ENCODE measurements around the gene CCDC91. TPM values are rescaled to one million over a fixed set of nuclear protein-coding genes. Genes with fewer than 3 reads are reported as not detected.

The CCDC91 gene
- polyA plus RNA-seq, 1 donor from 2014 or later, result 11.6 TPM

DNA sequence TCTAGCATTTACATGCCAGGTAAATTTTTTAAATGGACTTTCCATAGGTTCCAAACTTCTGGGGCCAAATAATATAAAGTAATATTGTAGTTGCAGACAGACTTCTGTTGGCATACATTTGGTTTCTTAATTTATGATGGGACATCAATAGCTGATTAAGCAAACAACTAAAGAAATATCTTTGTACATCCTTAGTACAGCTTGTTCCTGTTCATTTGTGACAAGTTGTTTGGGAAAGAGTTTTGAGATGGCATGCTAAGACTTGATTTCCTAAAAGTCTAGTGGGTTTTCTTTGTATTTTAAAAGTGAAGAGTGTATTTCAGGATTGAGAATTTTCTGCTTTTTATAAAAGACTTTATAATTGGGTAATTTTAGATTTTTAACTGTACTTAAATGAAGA is 41.0 kb downstream of the CCDC91 start:
- H3K79me2 ChIP-seq (replicated peaks; ENCODE audit: insufficient read depth, low read length), result peaks cover 4% of the 10 kb centered on the region
- TF ChIP-seq TAF1 (IDR thresholded peaks at IDR 0.05; ENCODE audit: low read depth) (no peak), SMC3 (conservative IDR thresholded peaks at IDR 0.05; ENCODE audit: poor library complexity) (no peak), RAD21 (conservative IDR thresholded peaks at IDR 0.05) (no peak), EZH2 (IDR thresholded peaks at IDR 0.05; ENCODE audit: borderline replicate concordance, insufficient read depth, low read length, poor library complexity, severe bottlenecking) (no peak), MXI1 (conservative IDR thresholded peaks at IDR 0.05; ENCODE audit: poor library complexity, severe bottlenecking) (no peak), EP300 (conservative IDR thresholded peaks at IDR 0.05; ENCODE audit: poor library complexity, severe bottlenecking) (no peak), POLR2AphosphoS5 (IDR thresholded peaks at IDR 0.05) (no peak)
- TF ChIP-seq, protein P1, sequence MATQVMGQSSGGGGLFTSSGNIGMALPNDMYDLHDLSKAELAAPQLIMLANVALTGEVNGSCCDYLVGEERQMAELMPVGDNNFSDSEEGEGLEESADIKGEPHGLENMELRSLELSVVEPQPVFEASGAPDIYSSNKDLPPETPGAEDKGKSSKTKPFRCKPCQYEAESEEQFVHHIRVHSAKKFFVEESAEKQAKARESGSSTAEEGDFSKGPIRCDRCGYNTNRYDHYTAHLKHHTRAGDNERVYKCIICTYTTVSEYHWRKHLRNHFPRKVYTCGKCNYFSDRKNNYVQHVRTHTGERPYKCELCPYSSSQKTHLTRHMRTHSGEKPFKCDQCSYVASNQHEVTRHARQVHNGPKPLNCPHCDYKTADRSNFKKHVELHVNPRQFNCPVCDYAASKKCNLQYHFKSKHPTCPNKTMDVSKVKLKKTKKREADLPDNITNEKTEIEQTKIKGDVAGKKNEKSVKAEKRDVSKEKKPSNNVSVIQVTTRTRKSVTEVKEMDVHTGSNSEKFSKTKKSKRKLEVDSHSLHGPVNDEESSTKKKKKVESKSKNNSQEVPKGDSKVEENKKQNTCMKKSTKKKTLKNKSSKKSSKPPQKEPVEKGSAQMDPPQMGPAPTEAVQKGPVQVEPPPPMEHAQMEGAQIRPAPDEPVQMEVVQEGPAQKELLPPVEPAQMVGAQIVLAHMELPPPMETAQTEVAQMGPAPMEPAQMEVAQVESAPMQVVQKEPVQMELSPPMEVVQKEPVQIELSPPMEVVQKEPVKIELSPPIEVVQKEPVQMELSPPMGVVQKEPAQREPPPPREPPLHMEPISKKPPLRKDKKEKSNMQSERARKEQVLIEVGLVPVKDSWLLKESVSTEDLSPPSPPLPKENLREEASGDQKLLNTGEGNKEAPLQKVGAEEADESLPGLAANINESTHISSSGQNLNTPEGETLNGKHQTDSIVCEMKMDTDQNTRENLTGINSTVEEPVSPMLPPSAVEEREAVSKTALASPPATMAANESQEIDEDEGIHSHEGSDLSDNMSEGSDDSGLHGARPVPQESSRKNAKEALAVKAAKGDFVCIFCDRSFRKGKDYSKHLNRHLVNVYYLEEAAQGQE (IDR thresholded peaks at IDR 0.05; ENCODE audit: borderline replicate concordance), result no peak
- TF ChIP-seq, protein P2, sequence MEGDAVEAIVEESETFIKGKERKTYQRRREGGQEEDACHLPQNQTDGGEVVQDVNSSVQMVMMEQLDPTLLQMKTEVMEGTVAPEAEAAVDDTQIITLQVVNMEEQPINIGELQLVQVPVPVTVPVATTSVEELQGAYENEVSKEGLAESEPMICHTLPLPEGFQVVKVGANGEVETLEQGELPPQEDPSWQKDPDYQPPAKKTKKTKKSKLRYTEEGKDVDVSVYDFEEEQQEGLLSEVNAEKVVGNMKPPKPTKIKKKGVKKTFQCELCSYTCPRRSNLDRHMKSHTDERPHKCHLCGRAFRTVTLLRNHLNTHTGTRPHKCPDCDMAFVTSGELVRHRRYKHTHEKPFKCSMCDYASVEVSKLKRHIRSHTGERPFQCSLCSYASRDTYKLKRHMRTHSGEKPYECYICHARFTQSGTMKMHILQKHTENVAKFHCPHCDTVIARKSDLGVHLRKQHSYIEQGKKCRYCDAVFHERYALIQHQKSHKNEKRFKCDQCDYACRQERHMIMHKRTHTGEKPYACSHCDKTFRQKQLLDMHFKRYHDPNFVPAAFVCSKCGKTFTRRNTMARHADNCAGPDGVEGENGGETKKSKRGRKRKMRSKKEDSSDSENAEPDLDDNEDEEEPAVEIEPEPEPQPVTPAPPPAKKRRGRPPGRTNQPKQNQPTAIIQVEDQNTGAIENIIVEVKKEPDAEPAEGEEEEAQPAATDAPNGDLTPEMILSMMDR (IDR thresholded peaks at IDR 0.05; ENCODE audit: poor library complexity, severe bottlenecking), result no peak

DNA sequence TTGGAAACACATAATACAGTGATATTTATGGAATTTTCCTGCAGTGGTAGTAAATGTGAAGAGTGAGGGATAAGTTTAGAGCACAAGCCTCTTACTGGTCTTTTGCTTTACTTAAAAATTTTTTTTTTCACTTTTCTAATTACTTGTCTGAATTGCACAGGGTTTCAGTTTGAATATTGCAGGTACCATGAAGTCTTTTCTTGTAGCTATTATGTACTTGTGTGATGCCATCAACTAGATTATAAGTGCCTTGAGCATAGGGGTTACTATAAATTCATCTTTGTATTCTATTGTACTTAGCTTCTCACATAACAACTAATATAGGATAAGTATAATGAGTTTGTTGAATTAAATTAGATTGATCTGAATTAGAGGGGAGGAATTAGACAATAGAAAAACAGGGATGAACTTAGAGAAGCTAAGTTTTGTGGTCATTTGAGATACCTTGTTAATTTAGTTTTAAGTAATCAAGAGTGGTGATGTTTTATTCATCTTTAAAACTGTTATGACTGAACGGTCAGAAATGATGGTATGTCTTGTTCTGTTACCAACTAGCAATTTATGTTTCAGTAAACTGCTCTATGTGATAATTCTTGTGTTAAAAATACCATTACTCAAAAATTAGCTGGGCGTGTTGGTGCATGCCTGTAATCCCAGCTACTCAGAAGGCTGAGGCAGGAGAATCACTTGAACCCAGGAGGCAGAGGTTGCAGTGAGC is 42.1 kb downstream of the CCDC91 start:
- no peaks in the 10 kb centered on the region for H3K9me3 ChIP-seq (ENCODE audit: low read length)
- H3K9me2 ChIP-seq (ENCODE audit: insufficient read depth, low read length), result no peaks in the 10 kb centered on the region
- H2AFZ ChIP-seq (ENCODE audit: low read depth, low read length), result no peak overlapping the region
- H3F3A ChIP-seq (ENCODE audit: insufficient read depth, low read length, poor library complexity, severe bottlenecking), result no peaks in the 10 kb centered on the region
- no peaks in the 10 kb centered on the region for H3K36me3 ChIP-seq (ENCODE audit: insufficient read depth, low read length)
- no peak for TF ChIP-seq MXI1 (conservative IDR thresholded peaks at IDR 0.05; ENCODE audit: poor library complexity, severe bottlenecking)
- TF ChIP-seq TAF1 (IDR thresholded peaks at IDR 0.05; ENCODE audit: low read depth), result no peak
- TF ChIP-seq POLR2AphosphoS5 (IDR thresholded peaks at IDR 0.05), result no peak
- TF ChIP-seq, protein P2 (IDR thresholded peaks at IDR 0.05; ENCODE audit: poor library complexity, severe bottlenecking), result no peak
- TF ChIP-seq, protein P1 (IDR thresholded peaks at IDR 0.05; ENCODE audit: borderline replicate concordance), result no peak
- no peak overlapping the region for H3K4me3 ChIP-seq (ENCODE audit: low read length)
- H3K27me3 ChIP-seq (ENCODE audit: insufficient read depth, low read depth, low read length), result no peaks in the 10 kb centered on the region
- H4K20me1 ChIP-seq (ENCODE audit: insufficient read depth), result no peaks in the 10 kb centered on the region
- no peak overlapping the region for H3K27ac ChIP-seq (ENCODE audit: low read length)
- H3K4me2 ChIP-seq (ENCODE audit: low read length), result no peak overlapping the region
- no peak overlapping the region for H3K9ac ChIP-seq (ENCODE audit: low read length)
- peaks cover 4% of the 10 kb centered on the region for H3K79me2 ChIP-seq (replicated peaks; ENCODE audit: insufficient read depth, low read length)

More for the DNA sequence above, 41.0 kb downstream of the CCDC91 start:
- H4K20me1 ChIP-seq (ENCODE audit: insufficient read depth), result no peaks in the 10 kb centered on the region
- H3K4me2 ChIP-seq (ENCODE audit: low read length), result no peak overlapping the region
- H3K27ac ChIP-seq (ENCODE audit: low read length), result no peak overlapping the region
- H3F3A ChIP-seq (ENCODE audit: insufficient read depth, low read length, poor library complexity, severe bottlenecking), result no peaks in the 10 kb centered on the region
- no peaks in the 10 kb centered on the region for H3K9me3 ChIP-seq (ENCODE audit: low read length)
- no peak overlapping the region for H3K9ac ChIP-seq (ENCODE audit: low read length)
- H3K36me3 ChIP-seq (ENCODE audit: insufficient read depth, low read length), result no peaks in the 10 kb centered on the region
- H3K4me3 ChIP-seq (ENCODE audit: low read length), result no peak overlapping the region
- H3K27me3 ChIP-seq (ENCODE audit: insufficient read depth, low read depth, low read length), result no peaks in the 10 kb centered on the region
- H2AFZ ChIP-seq (ENCODE audit: low read depth, low read length), result no peak overlapping the region
- no peaks in the 10 kb centered on the region for H3K9me2 ChIP-seq (ENCODE audit: insufficient read depth, low read length)

All from neural cell (in vitro differentiated cells).